Measurements from ENCODE around the gene PMVK. TPM values are rescaled to one million over a fixed set of nuclear protein-coding genes. Genes with fewer than 3 reads are reported as not detected.

PMVK gene
- total and polyA plus RNA-seq, 10 of the 15 experiments (the other 5 are each of a cell fraction or from before 2014, with no cell fraction given): 6.0 to 121 (median 49.4) TPM

GRCh38 chr1:154966111-154966510, 29.6 kb upstream of the PMVK start:
- DNase-seq (ENCODE audit: low read depth, low spot score) (no peak), FAIRE-seq (no peak), ATAC-seq (no peak)
- Histone ChIP-seq H3K27ac (ENCODE audit: control insufficient read depth, insufficient read depth) (no peak overlapping the region), H3K4me1 (ENCODE audit: control insufficient read depth, insufficient read depth, low read length) (peaks cover 15% of the 10 kb centered on the region), H2AFZ (ENCODE audit: control insufficient read depth, low read depth, low read length) (no peak overlapping the region), H3K27me3 (replicated peaks in 1 of 2; ENCODE audit: control insufficient read depth in 2 of 2, insufficient read depth in 2 of 2, low read length in 1 of 2) (no peaks in the 10 kb centered on the region), H4K20me1 (ENCODE audit: control insufficient read depth, insufficient read depth) (no peaks in the 10 kb centered on the region), H3K9ac (ENCODE audit: control insufficient read depth, insufficient read depth, low read length) (no peak overlapping the region), H3K36me3 (ENCODE audit: control insufficient read depth in 2 of 2, insufficient read depth in 2 of 2, low read length in 1 of 2) (peaks cover 12% of the 10 kb centered on the region in 2 experiments; a peak in 3 of 4 replicates), H3K79me2 (ENCODE audit: control insufficient read depth, insufficient read depth, low read length) (peaks cover 35% of the 10 kb centered on the region), H3K9me3 (replicated peaks; ENCODE audit: control insufficient read depth, insufficient read depth, low read length) (no peaks in the 10 kb centered on the region), H3K4me3 (no peak overlapping the region), H3K4me2 (ENCODE audit: control insufficient read depth, insufficient read depth) (no peak overlapping the region)
- ChIA-PET CTCF (interaction anchor here (1.3 to 3.5 kb wide), 3 partner anchors 8 to 17 kb away, joined by 3 to 11 read pairs (median 5); partner anchors contain the start of genes CKS1B, FLAD1 and PBXIP1), SMC1A (ENCODE audit: uncharacterized antibody, unreplicated experiment) (interaction anchor here (1.0 kb wide), 1 partner anchor 22 kb away, joined by 3 read pairs; no protein-coding TSS in a partner anchor), POLR2A (interaction anchor here (0.6 to 1.6 kb wide), 2 partner anchors 10 to 188 kb away, joined by 3 to 4 read pairs; partner anchors contain the start of gene PBXIP1), RAD21 (ENCODE audit: unreplicated experiment) (no interaction called here)
- 95% methylated on average over 7 of the region's 7 CpGs for WGBS (ENCODE audit: insufficient coverage, insufficient replicate concordance, low lambda C conversion rate, missing lambda C conversion rate)
- no TSS peak for BruUV-seq (replicated peaks)
- intact Hi-C loops (cut with micrococcal nuclease; ENCODE audit: unreplicated experiment) (no loop called here), in situ Hi-C loops (cut with MboI) (no loop called here)
- TF ChIP-seq SRF (IDR thresholded peaks at IDR 0.05; ENCODE audit: low read depth in 2 of 2, low read length in 2 of 2): no peak
- no peak for TF ChIP-seq TCF3 (IDR thresholded peaks at IDR 0.05; ENCODE audit: borderline replicate concordance, insufficient read depth, low read depth, low read length)
- TF ChIP-seq PAX5 (IDR thresholded peaks at IDR 0.05; ENCODE audit: borderline replicate concordance, low read depth, low read length): no peak
- TF ChIP-seq ZBTB40 (IDR thresholded peaks at IDR 0.05; ENCODE audit: borderline replicate concordance): no peak
- TF ChIP-seq ATF2 (IDR thresholded peaks at IDR 0.05; ENCODE audit: low read length): no peak
- TF ChIP-seq RB1 (IDR thresholded peaks at IDR 0.05; ENCODE audit: borderline replicate concordance): no peak
- TF ChIP-seq E2F8 (IDR thresholded peaks at IDR 0.05; ENCODE audit: low read depth, partially characterized antibody): no peak
- no peak for TF ChIP-seq TAF1 (IDR thresholded peaks at IDR 0.05; ENCODE audit: borderline replicate concordance, low read depth, low read length)
- no peak for TF ChIP-seq IKZF2 (IDR thresholded peaks at IDR 0.05)
- TF ChIP-seq HDAC6 (IDR thresholded peaks at IDR 0.05; ENCODE audit: unreplicated experiment): no peak
